Mononuclear cell (primary cell): ENCODE data around the gene GSTA5. TPM values are rescaled to one million over a fixed set of nuclear protein-coding genes. Genes with fewer than 3 reads are reported as not detected.
"Not testable (repeated sequence)": the region's sequence is repeated elsewhere in the genome, so short reads cannot be mapped to it uniquely, and the experiment has no call there.

Experiments used
- H3K27me3 ChIP-seq: 2 replicates; pipeline ENCODE4 v1.6.0; 2011; ENCODE audit warnings: low read length, control low read depth; ENCODE audit not compliant: insufficient read depth
- H3K4me1 ChIP-seq: 2 replicates; pipeline ENCODE4 v1.5.1; 2011; ENCODE audit warnings: mild to moderate bottlenecking, low read length, control low read depth; ENCODE audit not compliant: insufficient read depth
- H3K4me3 ChIP-seq: 2 replicates; pipeline ENCODE4 v1.5.1; 2011; ENCODE audit warnings: mild to moderate bottlenecking, low read length, moderate library complexity
- H3K9me3 ChIP-seq: 2 replicates; pipeline ENCODE4 v1.5.1; 2011; ENCODE audit warnings: low read depth, mild to moderate bottlenecking, control low read depth, low read length
- total RNA-seq: library from RNA; depleted of rRNA; stranded (reverse); fragments of >200 nt; gene quantifications from one replicate; pipeline ENCODE4 v1.2.3, GENCODE V29; 2012

Gene GSTA5
- total RNA-seq, 1 donor, result not detected

GRCh38 chr6:52782696-52783274, 57.8 kb downstream of the GSTA5 start:
- not testable (repeated sequence) for H3K9me3 ChIP-seq, H3K4me1 ChIP-seq, H3K4me3 ChIP-seq, H3K27me3 ChIP-seq

- H3K4me1 ChIP-seq, H3K9me3 ChIP-seq, H3K4me3 ChIP-seq, H3K27me3 ChIP-seq: not testable (repeated sequence)
Measured at GRCh38 chr6:52782209-52782608, 58.4 kb downstream of the GSTA5 start.

Other genes with a start within 250 kb of the GSTA5 start
- 2.9 TPM for gene TMEM14A, start 169.7 kb downstream of the GSTA5 start, total RNA-seq
- not detected for gene GSTA2, start 77.3 kb downstream of the GSTA5 start, total RNA-seq
- gene GSTA1, start 37.0 kb downstream of the GSTA5 start, total RNA-seq, result not detected
- not detected for gene GSTA3, start 68.9 kb upstream of the GSTA5 start, total RNA-seq
- gene GSTA4, start 154.5 kb upstream of the GSTA5 start, total RNA-seq, result 0.63 TPM
- 5.0 TPM for gene CILK1, start 221.0 kb upstream of the GSTA5 start, total RNA-seq
- gene FBXO9, start 224.6 kb upstream of the GSTA5 start, total RNA-seq, result 37.9 TPM